ENCODE measurements around the gene TEX52.

The TEX52 gene

GRCh38 chr12:2826721-2827515, 29.9 kb downstream of the TEX52 start:
- no peak for DNase-seq

GRCh38 chr12:2826036-2826435, 30.8 kb downstream of the TEX52 start:
- DNase-seq, result no peak

GRCh38 chr12:2825132-2825531, 31.7 kb downstream of the TEX52 start:
- DNase-seq, result no peak

- no peak for DNase-seq
Measured at GRCh38 chr12:2824541-2824940, 32.3 kb downstream of the TEX52 start.

GRCh38 chr12:2823483-2823882, 33.4 kb downstream of the TEX52 start:
- no peak for DNase-seq

GRCh38 chr12:2820432-2820831, 36.4 kb downstream of the TEX52 start:
- DNase-seq, result no peak

- no peak for DNase-seq
Measured at GRCh38 chr12:2819810-2820209, 37.0 kb downstream of the TEX52 start.

GRCh38 chr12:2813214-2814185, 43.3 kb downstream of the TEX52 start:
- DNase-seq, result peak; percentile 72

GRCh38 chr12:2812290-2813213, 44.3 kb downstream of the TEX52 start, which contains the start of gene ITFG2:
ITFG2 (plus strand) TSS chr12:2812668; CDS start chr12:2812761, 93 bp downstream.
- DNase-seq, result peak; percentile 99

- no peak for DNase-seq
Measured at GRCh38 chr12:2811801-2812200, 45.0 kb downstream of the TEX52 start.

GRCh38 chr12:2806700-2807099, 50.1 kb downstream of the TEX52 start:
- DNase-seq, result no peak

GRCh38 chr12:2805143-2805520, 51.7 kb downstream of the TEX52 start:
- DNase-seq, result no peak

- DNase-seq, result no peak
Measured at GRCh38 chr12:2804393-2805142, 52.3 kb downstream of the TEX52 start.

- DNase-seq, result no peak
Measured at GRCh38 chr12:2803635-2804392, 53.0 kb downstream of the TEX52 start.

- DNase-seq, result no peak
Measured at GRCh38 chr12:2801044-2801783, 55.6 kb downstream of the TEX52 start.

GRCh38 chr12:2800046-2800570, 56.7 kb downstream of the TEX52 start:
- DNase-seq, result no peak
